SKM-1 (cell line): ENCODE results near the gene PLCD1.

Experiments
- DNase-seq: peaks from one replicate; lab custom pipeline; 2025; ENCODE audit not compliant: unreplicated experiment; lab: John Stamatoyannopoulos, UW

PLCD1 gene

GRCh38 chr3:38017445-38018295 lies 11.8 kb downstream of the PLCD1 start:
- no peak for DNase-seq

GRCh38 chr3:38016847-38017444 lies 12.5 kb downstream of the PLCD1 start:
- DNase-seq = no peak

GRCh38 chr3:38016410-38016809 lies 13.0 kb downstream of the PLCD1 start:
- no peak for DNase-seq

GRCh38 chr3:38015984-38016383 lies 13.5 kb downstream of the PLCD1 start:
- no peak for DNase-seq

GRCh38 chr3:38015485-38015884 lies 14.0 kb downstream of the PLCD1 start:
- DNase-seq = no peak

GRCh38 chr3:38011111-38011510 lies 18.3 kb downstream of the PLCD1 start:
- no peak for DNase-seq

- DNase-seq = no peak
These were observed 19.4 kb downstream of the PLCD1 start for GRCh38 chr3:38009807-38010591.

GRCh38 chr3:38008971-38009580 lies 20.4 kb downstream of the PLCD1 start:
- no peak for DNase-seq

GRCh38 chr3:38008191-38008701 lies 21.2 kb downstream of the PLCD1 start:
- no peak for DNase-seq

- no peak for DNase-seq
These were observed 21.7 kb downstream of the PLCD1 start for GRCh38 chr3:38007754-38008090.

- no peak for DNase-seq
These were observed 22.9 kb downstream of the PLCD1 start for GRCh38 chr3:38006445-38006995.

GRCh38 chr3:38006031-38006430 lies 23.4 kb downstream of the PLCD1 start:
- DNase-seq = no peak

GRCh38 chr3:38005076-38006020 lies 24.1 kb downstream of the PLCD1 start:
- no peak for DNase-seq

- DNase-seq = peak; percentile 32
These were observed 24.9 kb downstream of the PLCD1 start for GRCh38 chr3:38004415-38005075.

GRCh38 chr3:38003817-38004414 lies 25.5 kb downstream of the PLCD1 start:
- DNase-seq = no peak

- DNase-seq = peak; percentile 18
These were observed 26.0 kb downstream of the PLCD1 start for GRCh38 chr3:38003371-38003816.

GRCh38 chr3:38002940-38003339 lies 26.5 kb downstream of the PLCD1 start:
- no peak for DNase-seq

- no peak for DNase-seq
These were observed 27.1 kb downstream of the PLCD1 start for GRCh38 chr3:38002291-38002876.
